IMR-90 (cell line): ENCODE results near the gene CHML. TPM values are rescaled to one million over a fixed set of nuclear protein-coding genes. Genes with fewer than 3 reads are reported as not detected.

ENCODE experiments used
- ATAC-seq: fragments of 200-7000 bp; cut with Tn5 transposase; 2 replicates; pipeline ENCODE4 v1.9.1; 2020; ENCODE audit warnings: low read depth, mild to moderate bottlenecking, moderate library complexity
- BruUV-seq: library from RNA; stranded (reverse); fragments of 400-500 nt; replicated peaks from 2 replicates; lab custom pipeline; 2021; lab: Mats Ljungman, UMichigan
- CTCF ChIA-PET: fragments of 300-600 bp; formaldehyde crosslinking; extraction: SDS; loops from one replicate; lab custom pipeline; 2021; ENCODE audit warnings: antibody characterized with exemption; lab: Yijun Ruan, JAX
- POLR2A ChIA-PET: fragments of 300-600 bp; sonication (Branson Sonifier 250); formaldehyde crosslinking; loops from one replicate; lab custom pipeline; 2022; ENCODE audit warnings: antibody characterized with exemption; ENCODE audit not compliant: unreplicated experiment; lab: Charles Lee
- DNase-seq: peaks from one replicate; pipeline ENCODE4 v3.0.0; 2013
- H2AFZ ChIP-seq: replicated peaks from 2 replicates; pipeline ENCODE3; 2013; ENCODE audit warnings: low read length, mild to moderate bottlenecking; ENCODE audit not compliant: poor library complexity
- H2AK5ac ChIP-seq: 2 replicates; pipeline ENCODE4 v1.6.1; 2013; ENCODE audit warnings: low read depth, low read length, inconsistent platforms
- H2AK9ac ChIP-seq: replicated peaks from 2 replicates; pipeline ENCODE3; 2013; ENCODE audit warnings: mild to moderate bottlenecking, low read depth, low read length, moderate library complexity; ENCODE audit not compliant: poor library complexity
- H2BK120ac ChIP-seq: 2 replicates; pipeline ENCODE4 v1.6.1; 2013; ENCODE audit warnings: low read depth, low read length, inconsistent platforms
- H2BK15ac ChIP-seq: 3 replicates; pipeline ENCODE4 v1.6.1; 2013; ENCODE audit warnings: low read depth, low read length, inconsistent platforms
- H2BK20ac ChIP-seq: 2 replicates; pipeline ENCODE4 v1.6.1; 2013; ENCODE audit warnings: low read depth, mild to moderate bottlenecking, inconsistent platforms, low read length, moderate library complexity
- H2BK5ac ChIP-seq: 2 replicates; pipeline ENCODE4 v1.6.1; 2013; ENCODE audit warnings: mild to moderate bottlenecking, low read depth, low read length, inconsistent platforms; ENCODE audit not compliant: poor library complexity, severe bottlenecking
- H3K14ac ChIP-seq: replicated peaks from 2 replicates; pipeline ENCODE4 v1.6.1; 2013; ENCODE audit warnings: low read depth, low read length, inconsistent platforms
- H3K18ac ChIP-seq: 2 replicates; pipeline ENCODE4 v1.6.1; 2013; ENCODE audit warnings: low read depth, low read length, control low read depth
- H3K23ac ChIP-seq: 2 replicates; pipeline ENCODE4 v1.6.1; 2013; ENCODE audit warnings: low read depth, low read length, inconsistent platforms
- H3K27ac ChIP-seq: 2 replicates; pipeline ENCODE4 v1.5.1; 2013; ENCODE audit warnings: mild to moderate bottlenecking, control low read depth, low read length; ENCODE audit not compliant: insufficient read depth
- H3K27me3 ChIP-seq: 2 replicates; pipeline ENCODE4 v1.6.1; 2013; ENCODE audit warnings: low read length; ENCODE audit not compliant: control insufficient read depth, insufficient read depth
- H3K36me3 ChIP-seq: 2 replicates; pipeline ENCODE4 v1.6.1; 2013; ENCODE audit warnings: low read length, mixed read lengths; ENCODE audit not compliant: control insufficient read depth, insufficient read depth
- H3K4ac ChIP-seq: 2 replicates; pipeline ENCODE4 v1.6.1; 2013; ENCODE audit warnings: low read depth, low read length, inconsistent platforms
- H3K4me1 ChIP-seq: 2 replicates; pipeline ENCODE4 v1.6.1; 2013; ENCODE audit warnings: low read length, mixed read lengths; ENCODE audit not compliant: control insufficient read depth, insufficient read depth
- H3K4me2 ChIP-seq: 2 replicates; pipeline ENCODE4 v1.6.1; 2013; ENCODE audit warnings: low read depth, mild to moderate bottlenecking, control low read depth, low read length, moderate library complexity
- H3K4me3 ChIP-seq: 2 replicates; pipeline ENCODE4 v1.5.1; 2013; ENCODE audit warnings: low read depth, mild to moderate bottlenecking, control low read depth, low read length, moderate library complexity; ENCODE audit not compliant: insufficient read depth
- H3K56ac ChIP-seq: 2 replicates; pipeline ENCODE4 v1.6.1; 2013; ENCODE audit warnings: low read length, inconsistent platforms; ENCODE audit not compliant: insufficient read depth; ENCODE audit errors: extremely low read depth
- H3K79me1 ChIP-seq, 2 experiments: 2 replicates each; pipeline ENCODE4 v1.6.1; 2013; ENCODE audit warnings: low read length in 2 of 2, inconsistent platforms in 1 of 2, low read depth in 1 of 2
- H3K9ac ChIP-seq: 2 replicates; pipeline ENCODE4 v1.6.1; 2013; ENCODE audit warnings: low read depth, low read length, control low read depth
- H3K9me1 ChIP-seq: 2 replicates; pipeline ENCODE4 v1.6.1; 2013; ENCODE audit warnings: low read length, inconsistent platforms; ENCODE audit not compliant: insufficient read depth
- H3K9me3 ChIP-seq: 2 replicates; pipeline ENCODE4 v1.6.1; 2013; ENCODE audit warnings: low read length; ENCODE audit not compliant: control insufficient read depth, insufficient read depth
- H4K20me1 ChIP-seq: 2 replicates; pipeline ENCODE4 v1.6.1; 2013; ENCODE audit warnings: low read length, inconsistent platforms; ENCODE audit not compliant: insufficient read depth
- H4K5ac ChIP-seq: 2 replicates; pipeline ENCODE4 v1.6.1; 2013; ENCODE audit warnings: mild to moderate bottlenecking, low read depth, low read length, control low read depth
- H4K8ac ChIP-seq, 2 experiments: 2 replicates each; pipeline ENCODE4 v1.6.1; 2013; ENCODE audit warnings: low read depth in 2 of 2, low read length in 2 of 2, control low read depth in 1 of 2, inconsistent platforms in 1 of 2
- H4K91ac ChIP-seq: 2 replicates; pipeline ENCODE4 v1.6.1; 2013; ENCODE audit warnings: low read depth, low read length, inconsistent platforms; ENCODE audit not compliant: insufficient read depth
- FOS ChIP-seq: fragments of 150-350 bp; IDR thresholded peaks from 2 replicates; pipeline ENCODE4 v1.6.1; 2016; ENCODE audit warnings: low read depth, low read length
- USF2 ChIP-seq: fragments of 150-350 bp; IDR thresholded peaks from 2 replicates; pipeline ENCODE4 v1.6.1; 2017; ENCODE audit warnings: mild to moderate bottlenecking, antibody characterized with exemption, low read length, low read depth
- WGBS, 2 experiments: methylation state at CpG; one replicate each; pipeline versions ENCODE4 v1.1.5 to v1.1.7; 2013; ENCODE audit warnings: missing lambda C conversion rate in 2 of 2; ENCODE audit not compliant: insufficient read length in 1 of 2; ENCODE audit errors: extremely low coverage in 2 of 2; 5-methylcytosine and 5-hydroxymethylcytosine counted together
- dilution Hi-C: fragments of 300-500 bp; cut with HindIII; formaldehyde crosslinking; loops from one replicate; pipeline ENCODE4 v1.14.3; 2018; ENCODE audit warnings: low sequenced_read_pairs; ENCODE audit not compliant: unreplicated experiment
- in situ Hi-C: fragments of 300-500 bp; cut with MboI; formaldehyde crosslinking; loops from 3 replicates; pipeline ENCODE4 v1.14.3; 2019; ENCODE audit warnings: low sequenced_read_pairs, inconsistent platforms, mixed read lengths
- intact Hi-C: fragments of 100-400 bp; cut with micrococcal nuclease; formaldehyde crosslinking; loops from 2 replicates; pipeline ENCODE4 v1.10.0; 2022
- polyA plus RNA-seq, 3 experiments: library from polyadenylated mRNA; depleted of rRNA; stranded (reverse); fragments of >200 nt; gene quantifications; 2 replicates each; pipeline ENCODE4 v1.2.3, GENCODE V29; 2012; ENCODE audit warnings: low replicate concordance in 1 of 3
- total RNA-seq: library from RNA; depleted of rRNA; stranded (reverse); fragments of >200 nt; gene quantifications from 2 replicates; pipeline ENCODE4 v1.2.3, GENCODE V29; 2012

The CHML gene
- total and polyA plus RNA-seq, 2 of the 4 experiments (the other 2 are of a cell fraction), result 5.3 to 25.6 TPM

GRCh38 chr1:241600496-241600901 is 39.7 kb downstream of the CHML start:
- DNase-seq, result peak; percentile 66

More at GRCh38 chr1:241600496-241600901, 39.7 kb downstream of the CHML start:
- in situ Hi-C loops (loop anchor here (25.0 kb wide), 1 partner anchor 1712 kb away; no protein-coding TSS in a partner anchor), intact Hi-C loops (no loop called here), dilution Hi-C loops (no loop called here)
- Histone ChIP-seq H3K9ac (no peak overlapping the region), H3K18ac (no peak overlapping the region), H3K9me3 (no peaks in the 10 kb centered on the region), H3K14ac (no peak overlapping the region), H3K36me3 (peaks cover 3% of the 10 kb centered on the region; the same call in 1 of the 2 replicates), H3K56ac (no peak overlapping the region), H2BK5ac (peak overlapping the region; percentile 5), H3K9me1 (peaks cover 4% of the 10 kb centered on the region), H3K4me2 (no peak overlapping the region), H2BK120ac (no peak overlapping the region), H2BK20ac (no peak overlapping the region), H3K79me1 (0 out of 4 replicates have a peak, but pooled peaks cover 0 to 3% of the 10 kb centered on the region in 2 experiments), H4K20me1 (no peaks in the 10 kb centered on the region), H4K8ac (no peak overlapping the region), H3K27ac (no peak overlapping the region), H4K5ac (no peak overlapping the region), H2AK9ac (no peak overlapping the region), H3K23ac (no peak overlapping the region), H2AFZ (no peak overlapping the region), H2BK15ac (0 out of 3 replicates have a peak overlapping the region, but pooled peaks have one; percentile 33), H3K4me3 (no peak overlapping the region), H3K4me1 (peaks cover 3% of the 10 kb centered on the region; the same call in 1 of the 2 replicates), H4K91ac (no peak overlapping the region), H3K4ac (no peak overlapping the region), H3K27me3 (no peaks in the 10 kb centered on the region), H2AK5ac (no peak overlapping the region)
- CTCF ChIA-PET, result no interaction called here
- no peak for TF ChIP-seq USF2
- TF ChIP-seq FOS, result peak; percentile 52; the same call in 1 of the 2 replicates
- no CpG with 5 or more reads among the region's 2 CpGs for WGBS, 2 experiments
- POLR2A ChIA-PET, result no interaction called here
- BruUV-seq, result no TSS peak
- peak; percentile 72 for ATAC-seq
